GM10266 (cell line): ENCODE results near the gene EPSTI1.

Source experiments
- DNase-seq: peaks from one replicate; pipeline ENCODE4 v3.0.0; 2012; ENCODE audit errors: extremely low spot score
- CTCF ChIP-seq: IDR thresholded peaks from 2 replicates; pipeline ENCODE4 v1.5.1; 2012; ENCODE audit warnings: mild to moderate bottlenecking, low read depth; ENCODE audit not compliant: control insufficient read depth, insufficient read depth; ENCODE audit errors: missing control alignments

The EPSTI1 gene

GRCh38 chr13:42968906-42969305 is 23.1 kb downstream of the EPSTI1 start:
- TF ChIP-seq CTCF = no peak
- no peak for DNase-seq

- TF ChIP-seq CTCF = no peak
- DNase-seq = no peak
These were observed 24.4 kb downstream of the EPSTI1 start for GRCh38 chr13:42967660-42968059.

GRCh38 chr13:42965281-42965680 is 26.8 kb downstream of the EPSTI1 start:
- no peak for TF ChIP-seq CTCF
- DNase-seq = no peak

GRCh38 chr13:42964761-42965161 is 27.3 kb downstream of the EPSTI1 start:
- no peak for TF ChIP-seq CTCF
- no peak for DNase-seq

- no peak for TF ChIP-seq CTCF
- DNase-seq = no peak
These were observed 32.4 kb downstream of the EPSTI1 start for GRCh38 chr13:42959615-42960014.

GRCh38 chr13:42957881-42958280 is 34.2 kb downstream of the EPSTI1 start:
- DNase-seq = no peak
- no peak for TF ChIP-seq CTCF

- no peak for DNase-seq
- TF ChIP-seq CTCF = no peak
These were observed 41.9 kb downstream of the EPSTI1 start for GRCh38 chr13:42950181-42950580.
